GM12878 (cell line): ENCODE measurements around the gene ZNF816. TPM values are rescaled to one million over a fixed set of nuclear protein-coding genes. Genes with fewer than 3 reads are reported as not detected.

Source experiments
- BCLAF1 ChIP-seq: fragments of 450-650 bp; IDR thresholded peaks from 2 replicates; pipeline ENCODE4 v1.6.1; 2017; ENCODE audit warnings: antibody characterized with exemption, mild to moderate bottlenecking, moderate library complexity
- CBX5 ChIP-seq: sonication (generic); IDR thresholded peaks from 2 replicates; pipeline ENCODE4 v1.6.1; 2016; ENCODE audit warnings: low read depth, moderate library complexity, mild to moderate bottlenecking, inconsistent platforms
- CEBPZ ChIP-seq: fragments of 150-350 bp; IDR thresholded peaks from 2 replicates; pipeline ENCODE4 v1.6.1; 2016; ENCODE audit warnings: low read depth, low read length
- HSF1 ChIP-seq: fragments of 150-350 bp; IDR thresholded peaks from 2 replicates; pipeline ENCODE4 v1.6.1; 2014; ENCODE audit warnings: mild to moderate bottlenecking, low read depth, low read length
- RELB ChIP-seq: fragments of 450-650 bp; IDR thresholded peaks from 2 replicates; pipeline ENCODE4 v1.6.1; 2017; ENCODE audit warnings: low read depth, mild to moderate bottlenecking, moderate library complexity
- RFX5 ChIP-seq: IDR thresholded peaks from 2 replicates; pipeline ENCODE4 v1.6.1; 2011; ENCODE audit warnings: low read depth, low read length, improper control_type of control experiment
- YBX1 ChIP-seq: fragments of 450-650 bp; IDR thresholded peaks from 2 replicates; pipeline ENCODE4 v1.6.1; 2016; ENCODE audit warnings: antibody characterized with exemption
- ZBTB33 ChIP-seq: fragments of 450-650 bp; IDR thresholded peaks from 2 replicates; pipeline ENCODE4 v1.6.1; 2017; ENCODE audit warnings: mild to moderate bottlenecking
- ZNF207 ChIP-seq: fragments of 450-650 bp; IDR thresholded peaks from 2 replicates; pipeline ENCODE4 v1.6.1; 2014; ENCODE audit warnings: antibody characterized with exemption, mild to moderate bottlenecking, borderline replicate concordance
- polyA plus RNA-seq, 11 experiments: library from polyadenylated mRNA; depleted of rRNA in 4 of 11; unstranded in 6 of 11; stranded (reverse) in 5 of 11; fragments of >200 nt; fragmentation: Nextera tagmentation in 4 of 11; fragmentation: Illumina TruSeq in 1 of 11; extraction: Ambion mirVana in 4 of 11; extraction: Trizol in 1 of 11; gene quantifications; 1 replicate in 1 of 11; 2 replicates in 10 of 11; pipeline versions ENCODE4 v1.2.1 to v1.2.3, GENCODE V29; 2011 to 2016; ENCODE audit warnings: inconsistent platforms in 2 of 11, missing spikeins in 2 of 11, low read depth in 1 of 11
- total RNA-seq, 4 experiments: library from RNA; depleted of rRNA in 3 of 4; stranded (reverse); fragments of >200 nt in 3 of 4; fragmentation: Illumina TruSeq in 1 of 4; extraction: Trizol in 1 of 4; gene quantifications; 2 replicates each; pipeline versions ENCODE4 v1.2.1 to v1.2.3, GENCODE V29; 2013 to 2021

ZNF816 gene
- total and polyA plus RNA-seq, 10 of the 15 experiments (the other 5 are each of a cell fraction or from before 2014, with no cell fraction given): 4.0 to 15.6 (median 7.5) TPM

- TF ChIP-seq YBX1 (no peak), RFX5 (no peak), HSF1 (no peak), BCLAF1 (no peak), ZBTB33 (no peak), ZNF207 (no peak), RELB (no peak), CBX5 (no peak), CEBPZ (no peak)
- TF ChIP-seq, all 136 proteins: peak for 0
These were observed 5.1 kb upstream of the ZNF816 start (continued) for GRCh38 chr19:52967772-52968171.
